GM19455 (cell line): ENCODE data around the gene PPP6R2.
A peak's percentile ranks its signal among the peaks of the same experiment; 100 is the strongest.

Source experiments
- ATAC-seq: cut with Tn5 transposase; IDR thresholded peaks from one replicate; pipeline ENCODE4 v1.9.1; 2021; ENCODE audit not compliant: unreplicated experiment

The PPP6R2 gene

DNA sequence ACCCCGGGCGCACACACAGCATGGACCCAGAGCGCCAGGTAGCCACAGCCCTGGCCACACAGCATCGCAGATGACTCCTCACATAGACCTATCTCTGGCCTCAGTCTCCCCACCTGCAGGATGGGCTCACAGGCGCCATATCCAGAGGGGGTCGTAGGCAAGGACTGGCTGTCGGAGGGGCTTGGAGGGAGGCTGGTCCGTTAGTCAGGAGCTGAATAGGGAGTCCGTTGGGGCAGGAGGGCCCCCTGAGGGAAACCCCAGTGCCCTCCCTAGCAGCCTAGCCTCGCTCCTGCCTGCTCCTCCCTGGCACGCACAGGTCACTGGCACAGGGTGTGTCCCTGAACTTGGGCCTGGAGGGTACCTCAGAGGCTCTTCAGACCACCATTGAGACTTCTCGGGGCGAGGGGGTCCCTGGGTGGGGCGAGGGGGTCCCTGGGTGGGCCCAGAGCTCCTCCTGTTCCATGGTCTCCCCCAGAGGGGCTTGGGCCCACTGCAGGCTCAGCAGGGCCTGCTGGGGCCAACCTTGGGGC, 37.7 kb upstream of the PPP6R2 start:
- ATAC-seq: no peak

DNA sequence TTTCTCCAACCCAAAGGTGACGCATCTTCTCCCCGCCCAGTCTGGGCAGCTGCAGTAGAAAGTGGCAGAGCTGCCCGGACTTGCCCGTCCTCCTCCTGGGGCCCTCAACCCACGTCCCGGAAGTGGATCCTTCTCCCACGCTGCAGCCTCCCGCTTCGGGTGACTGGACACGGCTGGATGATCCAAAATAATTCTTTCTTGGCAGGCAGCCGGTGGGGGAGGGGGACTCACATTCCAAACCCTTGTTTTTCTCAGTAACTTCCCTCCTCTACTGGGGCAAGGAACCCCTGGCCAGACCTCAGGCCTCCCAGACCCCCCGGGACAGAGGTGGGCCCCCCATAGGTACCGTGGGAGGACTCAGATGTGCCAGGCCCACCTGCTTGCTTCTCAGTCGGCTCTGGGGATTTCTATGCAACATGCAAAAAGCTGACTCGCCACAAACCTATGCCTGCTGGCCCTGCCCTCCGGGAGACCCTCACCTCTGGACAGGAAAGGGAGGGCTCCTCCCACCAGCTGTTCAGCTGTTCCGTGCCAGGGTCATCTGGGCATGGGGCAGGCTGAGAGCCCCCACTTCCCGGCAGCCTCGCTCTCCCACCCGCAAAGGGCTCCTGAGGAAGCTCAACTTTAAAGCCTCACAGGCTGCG, 37.1 kb upstream of the PPP6R2 start:
- no peak for ATAC-seq

DNA sequence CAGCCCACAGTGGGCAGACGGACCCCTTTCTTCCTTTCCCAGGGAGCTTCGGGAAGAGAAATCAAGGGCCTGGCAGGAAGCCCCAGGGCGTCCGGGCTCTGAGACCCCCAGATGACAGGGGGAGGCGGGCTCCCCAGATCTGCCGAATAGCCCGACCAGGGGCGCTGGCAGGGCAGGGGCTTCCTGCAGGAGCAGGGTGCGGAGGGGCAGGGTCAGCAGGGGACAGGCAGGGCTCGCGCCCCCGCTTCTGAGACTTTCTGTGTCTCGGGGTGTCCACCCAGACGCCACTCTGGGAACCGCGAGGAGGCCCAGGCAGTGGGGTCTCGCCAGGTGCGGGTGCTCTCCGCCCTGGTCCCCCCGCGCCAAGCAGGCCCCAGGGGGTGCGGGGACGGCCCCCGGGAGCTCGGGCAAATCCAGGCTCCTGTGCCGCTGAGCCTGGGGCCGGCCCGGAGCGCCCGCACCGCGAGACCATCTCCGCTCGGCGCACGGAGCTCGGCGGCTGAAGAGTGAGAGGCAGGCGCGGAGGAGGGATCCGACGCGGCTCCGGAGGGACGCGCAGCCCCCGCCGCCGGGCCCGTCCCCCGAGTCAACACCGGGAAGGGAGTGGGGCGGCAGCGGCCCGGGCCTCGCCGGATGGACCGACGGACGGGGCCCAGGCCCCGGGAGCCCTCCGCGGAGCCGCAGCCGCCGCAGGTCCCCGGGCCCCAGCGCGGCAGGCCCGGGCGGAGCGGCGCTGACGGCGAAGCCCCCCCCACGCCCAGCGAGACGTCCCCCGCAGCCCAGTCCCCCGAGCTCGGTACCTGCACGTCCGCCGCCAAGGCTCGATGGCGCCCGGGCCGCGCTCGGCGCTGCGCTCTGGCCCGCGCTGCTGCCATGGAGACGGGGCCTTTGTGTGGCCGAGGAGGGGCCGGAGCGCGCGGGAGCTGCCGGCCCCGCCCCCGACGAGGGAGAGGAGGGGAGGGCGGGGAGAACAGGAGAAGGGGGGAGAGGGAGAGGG, 36.1 kb upstream of the PPP6R2 start, which contains the start of gene PLXNB2:
Gene PLXNB2, minus strand, starts transcription at position 894 of the 997 bp plus-strand sequence. CDS start 17,062 bp downstream, outside the sequence.
- ATAC-seq: no peak

DNA sequence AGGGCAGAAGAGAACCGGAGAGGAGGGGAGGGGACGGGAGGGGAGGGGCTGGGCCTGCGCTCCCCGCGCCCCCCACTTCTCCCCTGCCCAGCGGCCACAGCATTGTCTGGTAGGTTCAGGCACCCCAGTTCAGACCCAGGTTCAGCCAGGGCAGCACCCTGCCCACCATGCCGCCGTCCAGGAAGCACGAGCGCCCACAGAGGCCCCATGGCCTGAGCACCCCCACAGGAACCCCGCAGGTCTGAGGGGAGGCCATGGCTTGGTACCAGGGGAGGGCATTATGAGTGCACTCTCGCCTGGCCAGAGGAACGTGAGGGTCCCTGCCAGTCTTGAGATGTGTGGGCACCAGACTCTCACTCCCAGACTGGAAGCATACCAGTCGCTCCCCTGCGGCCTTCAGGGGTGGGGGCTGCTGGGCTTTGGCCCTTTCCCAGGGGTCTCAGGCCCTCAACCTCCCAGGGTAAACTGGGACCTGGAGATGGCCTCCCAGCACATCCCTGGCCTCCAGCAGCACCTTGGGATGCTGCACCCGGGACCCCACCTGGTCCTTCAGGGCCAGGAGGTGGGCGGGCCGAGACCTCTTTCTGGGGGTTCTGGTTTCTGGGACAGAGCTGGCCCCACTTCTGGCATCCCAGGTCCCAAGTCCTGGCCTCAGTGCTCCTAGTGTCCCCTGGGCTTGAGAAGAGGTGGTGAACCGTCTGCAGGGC, 35.1 kb upstream of the PPP6R2 start:
- no peak for ATAC-seq

DNA sequence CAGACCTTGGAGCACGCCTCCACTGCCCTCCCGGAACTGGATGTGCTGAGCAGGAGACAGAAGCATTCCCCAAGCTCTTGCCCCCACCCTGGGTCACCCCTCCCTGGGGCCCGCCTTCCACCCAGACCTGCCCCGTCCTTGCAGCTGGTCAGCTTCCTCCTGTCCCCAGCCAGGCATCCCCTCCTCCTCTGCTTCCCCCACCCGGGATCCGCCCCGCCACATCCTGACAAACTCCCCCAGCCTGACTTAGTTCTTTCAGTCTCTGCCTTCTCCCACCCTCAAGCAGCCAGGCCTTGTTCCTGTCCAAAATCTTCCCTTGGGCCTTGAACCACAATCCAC, 34.6 kb upstream of the PPP6R2 start:
- ATAC-seq: no peak

DNA sequence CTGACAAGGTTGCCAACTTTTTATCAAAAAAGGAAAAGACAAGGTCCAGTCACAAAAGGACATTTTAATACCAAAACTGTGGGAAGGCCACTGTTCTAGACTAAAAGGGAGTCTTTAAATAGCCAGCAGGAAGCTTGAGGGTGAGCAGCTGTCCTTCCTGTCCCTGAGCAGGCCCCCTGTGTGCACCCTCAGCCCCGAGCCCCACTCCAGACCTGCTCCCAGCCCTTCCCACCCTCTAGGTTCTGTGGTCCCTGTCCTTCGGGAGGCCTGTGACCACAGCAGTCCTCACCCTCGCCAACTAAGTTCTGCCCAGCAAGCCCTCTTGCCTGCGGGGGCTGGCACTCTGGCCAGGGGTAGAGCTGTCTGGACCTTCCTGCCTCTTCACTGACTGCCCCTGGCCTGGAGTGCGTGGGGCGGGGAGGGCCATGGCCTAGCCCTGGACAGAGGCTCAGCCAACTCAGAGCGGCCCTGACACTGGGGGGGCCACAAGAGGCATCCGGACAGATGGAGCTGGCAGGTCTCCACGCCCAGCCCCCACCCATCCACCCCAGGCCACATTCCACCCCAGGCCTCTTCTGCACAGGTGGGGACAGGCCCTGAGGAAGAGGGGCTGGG, 34.0 kb upstream of the PPP6R2 start:
- no peak for ATAC-seq

DNA sequence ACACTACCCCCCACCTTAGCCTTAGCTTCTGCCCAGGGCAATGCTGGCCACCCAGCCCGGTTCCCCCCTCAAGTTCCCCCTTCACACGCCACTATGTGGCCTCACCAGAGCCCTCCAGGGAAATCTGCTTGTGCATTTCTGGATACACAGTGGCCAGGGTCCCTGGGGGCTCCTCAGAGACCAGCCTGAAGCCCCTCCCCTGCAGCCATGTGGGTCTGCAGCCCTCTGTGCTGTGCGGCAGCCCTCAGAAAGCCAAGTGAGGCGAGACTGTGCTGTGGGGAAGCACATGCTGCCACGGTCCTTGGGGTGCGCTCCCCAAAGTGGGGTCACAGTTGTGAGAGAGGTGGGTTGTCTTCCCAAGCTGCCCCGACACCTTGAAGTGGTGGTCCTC, 33.5 kb upstream of the PPP6R2 start:
- no peak for ATAC-seq

DNA sequence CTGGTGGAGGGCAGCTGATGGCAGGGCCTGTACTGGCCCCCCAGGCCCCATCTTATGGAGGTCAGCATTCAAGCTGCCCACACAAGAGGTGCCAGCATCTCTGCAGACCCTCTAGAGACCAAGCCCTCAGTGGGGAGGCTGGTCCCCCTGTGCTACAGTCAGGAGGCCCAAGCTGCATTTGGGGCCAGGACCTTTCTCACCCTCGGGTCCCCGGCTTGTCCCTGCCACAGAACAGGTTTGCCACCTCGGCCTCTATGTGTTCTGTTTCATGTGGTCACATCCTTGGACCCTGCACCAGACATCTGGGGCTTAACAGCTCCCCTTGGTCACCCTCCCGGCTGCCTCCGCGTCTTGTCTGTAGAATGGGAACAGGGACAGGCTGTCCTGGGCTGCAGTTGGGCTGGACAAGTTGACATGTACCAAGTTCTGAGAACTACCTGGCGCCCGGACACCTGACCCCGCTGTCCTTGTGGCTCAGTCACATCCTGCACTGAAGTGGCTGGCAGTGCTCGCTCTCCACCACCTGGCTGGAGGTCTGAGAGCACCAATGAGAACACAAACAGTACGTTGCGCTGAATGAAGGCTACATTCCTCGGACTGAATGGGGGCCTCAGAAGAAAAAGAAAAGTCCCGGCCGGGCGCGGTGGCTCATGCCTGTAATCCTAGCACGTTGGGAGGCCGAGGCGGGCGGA, 33.0 kb upstream of the PPP6R2 start:
- no peak for ATAC-seq

DNA sequence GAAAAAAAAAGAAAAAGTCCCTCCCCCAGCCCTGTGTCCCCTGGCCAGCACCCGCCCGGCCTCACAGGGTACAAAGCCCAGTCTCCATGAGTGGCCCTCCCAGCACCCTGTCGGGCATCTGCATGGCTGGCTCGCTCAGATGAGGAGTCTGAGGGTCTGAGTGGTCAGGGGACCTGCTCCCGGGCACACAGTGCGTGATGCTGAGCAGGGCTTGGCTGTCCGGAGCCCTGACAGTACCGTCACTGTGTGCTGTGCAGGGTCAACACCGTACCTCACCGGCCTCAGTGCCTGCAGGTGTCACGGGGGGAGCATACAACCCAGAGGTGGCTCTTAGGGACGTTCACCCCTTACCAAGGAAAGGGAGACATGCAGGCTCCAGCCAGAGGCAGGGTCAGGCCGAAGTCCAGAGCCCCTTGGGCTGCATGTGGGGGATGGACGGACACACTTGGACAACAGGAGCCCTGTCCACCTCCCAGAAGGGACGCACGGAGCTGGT, 32.1 kb upstream of the PPP6R2 start:
- no peak for ATAC-seq

DNA sequence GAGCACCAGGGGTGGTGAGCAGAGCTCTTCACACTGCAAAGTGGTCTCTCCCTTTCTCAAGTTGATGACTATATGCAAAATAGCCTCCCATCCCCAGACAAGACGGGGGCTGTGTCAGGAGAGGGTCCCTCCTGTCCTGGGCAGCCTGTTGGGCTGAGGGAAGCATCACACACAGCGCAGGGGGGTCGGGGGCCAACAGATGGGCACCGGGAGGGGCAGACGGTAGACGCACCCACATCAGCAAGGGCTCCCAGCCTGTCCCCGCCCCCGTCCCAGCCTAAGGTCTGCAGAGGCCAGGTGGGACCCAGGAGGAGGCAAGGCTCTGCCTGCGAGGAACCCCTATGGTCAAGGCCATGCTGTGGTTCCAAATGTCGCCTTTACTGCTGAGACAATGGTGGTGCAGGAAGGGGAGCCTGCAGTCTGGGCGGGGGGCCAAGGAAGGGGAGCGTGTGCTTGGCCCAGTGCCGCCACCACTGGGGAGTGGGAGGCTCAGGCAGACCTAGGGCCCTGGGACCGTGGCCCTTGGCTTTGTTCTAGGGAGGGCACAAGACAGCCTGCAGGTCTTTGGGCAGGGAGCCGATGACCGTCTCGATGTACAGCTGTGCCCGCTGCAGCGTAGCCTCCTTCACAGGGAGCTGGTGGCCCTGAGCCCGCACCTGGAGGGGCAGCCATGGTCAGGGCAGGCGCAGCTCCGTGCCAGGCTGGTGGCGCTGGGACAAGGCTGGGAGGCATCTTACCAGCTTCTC, 31.3 kb upstream of the PPP6R2 start:
- no peak for ATAC-seq

DNA sequence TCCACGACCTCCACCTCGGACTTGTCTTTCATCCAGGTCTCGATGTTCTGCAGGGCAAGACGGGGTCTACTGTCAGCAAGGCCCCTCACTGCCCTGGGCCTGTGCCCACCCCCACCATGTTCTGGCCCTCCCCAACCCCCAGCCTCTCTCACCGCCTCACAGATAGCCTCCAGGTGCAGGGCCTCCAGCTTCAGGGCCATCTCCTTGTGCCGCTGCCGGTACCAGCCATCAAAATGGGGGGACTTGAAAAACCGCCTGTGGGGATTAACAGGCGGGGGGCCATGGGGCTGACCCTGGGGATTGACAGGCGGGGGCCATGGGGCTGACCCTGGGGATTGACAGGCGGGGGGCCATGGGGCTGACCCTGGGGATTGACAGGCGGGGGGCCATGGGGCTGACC, 30.8 kb upstream of the PPP6R2 start:
- ATAC-seq: no peak

DNA sequence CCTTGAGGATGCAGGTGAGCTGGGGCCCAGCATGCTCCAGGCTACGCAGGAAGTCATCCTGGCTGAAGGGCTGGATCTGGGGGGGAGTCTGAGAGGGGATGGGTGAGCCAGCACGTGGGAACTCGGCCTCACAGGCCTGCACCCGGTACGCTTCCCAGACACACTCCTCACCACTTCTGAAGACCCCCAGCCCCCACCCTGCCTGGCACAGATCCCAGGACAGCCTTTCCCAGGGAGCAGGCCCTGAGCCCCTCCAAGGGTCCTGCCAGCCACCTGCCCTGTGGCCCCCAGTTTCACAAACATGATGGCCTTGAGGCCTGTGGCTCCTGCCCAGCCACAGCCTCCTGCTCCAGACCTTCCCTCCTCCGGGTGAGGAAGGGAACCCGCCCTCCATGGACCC, 30.1 kb upstream of the PPP6R2 start:
- no peak for ATAC-seq

DNA sequence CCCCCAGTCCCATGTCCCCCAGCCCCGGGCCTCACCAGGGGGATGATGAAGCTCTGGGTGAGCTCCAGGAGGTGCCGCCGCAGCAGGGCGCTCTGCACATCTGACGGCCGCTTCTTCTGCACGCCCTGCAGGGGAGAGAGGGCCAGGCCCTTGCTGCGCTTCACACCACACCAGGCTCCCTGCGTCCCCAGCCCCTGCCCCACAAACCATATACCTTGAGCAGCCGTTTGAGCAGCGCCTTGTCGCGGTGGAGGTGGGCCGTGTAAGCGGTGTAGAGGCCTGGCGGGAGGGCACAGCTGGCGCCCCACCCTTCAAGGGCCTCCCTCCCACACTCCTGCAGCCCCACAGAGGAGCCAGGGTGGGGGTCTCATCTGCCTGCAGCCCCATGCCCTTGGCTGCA, 29.5 kb upstream of the PPP6R2 start:
- no peak for ATAC-seq

DNA sequence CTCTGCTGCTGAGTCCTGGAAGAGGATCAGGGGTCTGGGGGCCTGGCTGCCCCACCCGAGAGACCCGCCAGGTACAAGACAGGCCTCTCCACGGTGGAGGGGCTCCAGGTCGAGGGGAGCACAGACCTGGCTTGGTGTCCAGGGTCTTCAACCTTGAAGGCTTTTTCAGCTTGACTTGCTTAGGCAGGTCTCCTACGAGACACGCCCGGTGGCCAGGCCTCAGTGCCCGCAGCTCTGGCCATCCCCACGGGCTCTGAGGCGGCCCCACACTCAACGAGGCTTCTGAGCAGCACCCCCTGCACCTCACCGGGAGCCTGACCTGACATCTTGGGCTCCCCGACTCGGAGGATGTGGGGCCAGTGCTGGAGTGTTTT, 29.1 kb upstream of the PPP6R2 start:
- ATAC-seq: peak; percentile 13

DNA sequence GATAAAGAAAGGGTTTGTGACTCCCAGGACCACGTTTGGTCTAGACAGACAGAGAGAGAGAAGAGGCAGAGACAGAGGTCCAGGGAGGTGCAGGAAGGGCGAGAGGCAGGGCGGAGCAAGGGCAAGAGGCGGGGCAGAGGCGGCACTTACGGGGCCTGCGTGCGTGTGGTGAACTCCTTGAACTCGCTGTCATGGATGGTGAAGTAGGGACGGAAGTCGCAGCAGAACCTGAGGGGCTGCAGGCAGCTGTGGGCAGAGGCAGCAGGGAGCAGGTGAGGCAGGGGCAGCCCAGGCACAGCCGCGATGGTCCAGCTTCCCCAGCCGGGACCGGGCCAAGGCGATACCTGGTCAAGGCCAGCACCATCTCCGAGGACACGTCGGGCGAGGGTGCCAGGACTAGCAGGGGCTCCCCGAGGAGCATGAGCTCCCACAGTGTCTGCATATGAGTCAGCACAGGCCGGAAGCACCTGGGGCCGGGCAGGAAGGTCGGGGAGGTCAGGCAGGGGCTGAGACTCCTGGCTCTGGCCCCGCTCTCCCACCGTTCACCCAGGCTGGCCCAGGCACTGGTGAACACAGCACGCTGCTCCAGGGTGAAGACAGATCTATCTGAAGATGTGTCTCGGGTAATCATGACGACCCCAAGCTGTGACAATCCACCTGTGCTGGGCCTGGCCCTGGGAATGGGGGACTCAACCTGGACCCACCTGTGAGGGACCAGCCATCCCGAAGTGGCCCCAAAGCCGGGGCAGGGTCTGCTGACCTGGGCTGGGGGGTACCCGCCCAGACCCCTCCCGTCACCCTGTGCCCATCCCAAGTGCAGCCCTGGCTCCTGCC, 28.5 kb upstream of the PPP6R2 start:
- peak; percentile 65 for ATAC-seq

DNA sequence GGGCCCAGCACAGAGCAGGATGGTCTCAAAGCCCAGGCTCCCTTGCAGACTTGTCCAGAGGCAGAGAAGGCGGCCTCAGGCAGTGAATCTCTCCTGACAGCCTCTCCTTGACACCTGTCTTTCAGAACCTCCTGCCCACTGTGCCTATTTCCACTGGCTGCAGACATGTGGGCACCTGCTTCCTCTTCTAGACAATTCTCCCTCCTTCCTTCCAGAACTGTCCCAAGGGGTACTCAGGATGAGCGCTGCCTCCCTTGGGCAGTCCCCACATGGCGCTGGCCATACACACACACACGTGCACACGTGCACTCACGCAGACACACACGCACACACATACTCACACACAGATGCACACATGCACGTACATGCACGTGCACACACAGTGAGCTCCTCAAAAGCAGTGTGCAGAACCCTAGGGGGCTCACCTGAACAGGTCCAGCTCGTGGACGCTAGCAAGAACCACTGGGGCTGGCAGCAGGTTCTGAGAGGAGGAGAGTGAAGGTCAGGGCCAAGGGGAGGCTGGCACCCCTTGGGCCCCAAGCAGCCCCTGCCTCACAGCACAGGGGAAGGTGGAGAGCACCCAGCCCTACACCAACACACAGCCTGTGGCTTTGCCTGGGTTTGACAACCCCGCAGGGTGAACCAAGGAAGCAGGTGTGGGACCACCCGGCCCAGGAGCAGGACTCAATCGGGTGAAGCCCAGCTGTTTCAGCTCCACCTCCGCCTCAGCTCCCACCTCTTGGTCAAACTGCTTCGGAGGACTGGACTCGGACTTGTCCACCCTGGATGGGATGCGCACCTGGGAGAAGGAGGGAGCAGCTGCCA, 27.6 kb upstream of the PPP6R2 start:
- no peak for ATAC-seq

DNA sequence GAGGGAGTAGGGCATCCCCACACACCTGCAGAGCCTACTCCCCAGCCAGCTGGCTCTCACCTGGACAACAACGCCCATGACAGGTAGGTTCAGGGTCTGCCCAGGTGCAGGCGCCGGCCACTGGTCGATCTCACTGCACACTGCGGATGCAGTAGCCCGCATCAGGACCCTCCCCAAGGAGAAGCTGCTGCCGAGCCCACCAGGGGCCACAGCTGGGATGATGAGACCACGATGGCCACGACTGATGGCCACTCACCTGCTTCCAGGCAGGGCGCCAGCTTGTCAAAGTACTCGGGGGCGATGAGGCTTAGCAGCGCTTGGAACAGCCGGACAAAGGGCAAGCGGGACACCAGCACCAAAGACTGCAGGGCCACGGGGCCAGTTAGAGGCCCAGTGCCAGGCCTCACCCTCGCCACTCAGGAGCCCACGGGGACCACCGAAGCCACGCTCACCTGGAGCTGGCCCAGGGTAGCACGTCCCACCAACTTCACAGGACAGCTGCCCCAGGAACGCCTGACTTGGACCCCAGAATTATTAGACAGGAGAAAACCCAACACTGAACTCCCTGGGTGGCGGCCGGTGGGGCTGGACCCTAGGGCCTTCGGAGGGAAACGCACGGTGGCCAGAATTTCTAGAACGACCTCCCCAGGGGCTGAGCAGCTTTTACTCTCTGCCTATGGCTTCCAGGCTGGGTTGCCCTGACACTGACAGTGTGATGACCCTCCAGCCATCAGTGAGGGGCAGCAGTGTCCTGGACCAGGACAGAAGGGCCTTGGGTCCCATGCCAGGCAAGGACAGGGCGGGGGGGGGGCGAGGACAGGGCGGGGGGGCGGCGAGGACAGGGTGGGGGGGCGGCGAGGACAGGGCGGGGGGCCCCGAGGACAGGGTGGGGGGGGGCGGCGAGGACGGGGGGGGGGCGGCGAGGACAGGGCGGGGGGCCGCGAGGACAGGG, 26.7 kb upstream of the PPP6R2 start:
- no peak for ATAC-seq
